Neutrophil (primary cell): Measurements from ENCODE around the gene SHPK.
"Not testable (repeated sequence)": the region's sequence is repeated elsewhere in the genome, so short reads cannot be mapped to it uniquely, and the experiment has no call there.

Experiments used
- H3K27ac ChIP-seq: fragments of 200-600 bp; sonication (generic); 2 replicates; pipeline ENCODE4 v1.5.1; 2016; ENCODE audit warnings: mild to moderate bottlenecking, moderate library complexity
- H3K27me3 ChIP-seq: fragments of 200-600 bp; sonication (generic); 2 replicates; pipeline ENCODE4 v1.6.0; 2016; ENCODE audit warnings: mild to moderate bottlenecking
- H3K36me3 ChIP-seq: fragments of 200-600 bp; sonication (generic); 2 replicates; pipeline ENCODE4 v1.5.1; 2017
- H3K4me1 ChIP-seq, 2 experiments: fragments of 200-600 bp in 1 of 2; sonication (generic) in 1 of 2; 1 replicate in 1 of 2; 2 replicates in 1 of 2; pipeline versions ENCODE4 v1.5.1 to v1.6.1; 2013 to 2016; ENCODE audit warnings: low read depth in 1 of 2, low read length in 1 of 2, mild to moderate bottlenecking in 1 of 2, moderate library complexity in 1 of 2; ENCODE audit not compliant: control insufficient read depth in 1 of 2, insufficient read depth in 1 of 2
- H3K4me3 ChIP-seq, 2 experiments: fragments of 200-600 bp in 1 of 2; sonication (generic) in 1 of 2; 1 replicate in 1 of 2; 2 replicates in 1 of 2; pipeline ENCODE4 v1.5.1; 2013 to 2016; ENCODE audit warnings: low read depth in 1 of 2, low read length in 1 of 2, mild to moderate bottlenecking in 1 of 2, moderate library complexity in 1 of 2
- H3K9me3 ChIP-seq: fragments of 200-600 bp; sonication (generic); 2 replicates; pipeline ENCODE4 v1.5.1; 2016
- CTCF ChIP-seq: fragments of 200-600 bp; sonication (generic); IDR thresholded peaks from 2 replicates; pipeline ENCODE4 v1.5.1; 2016; ENCODE audit warnings: antibody characterized with exemption

SHPK gene

GRCh38 chr17:3571043-3571900 is 64.8 kb downstream of the SHPK start:
- no peak for TF ChIP-seq CTCF
- no peak overlapping the region for H3K4me3 ChIP-seq

GRCh38 chr17:3569534-3570137 is 66.4 kb downstream of the SHPK start:
- Histone ChIP-seq H3K27me3 (no peaks in the 10 kb centered on the region), H3K36me3 (peaks cover 26% of the 10 kb centered on the region), H3K27ac (no peak overlapping the region), H3K4me1 (no peaks in the 10 kb centered on the region), H3K9me3 (no peaks in the 10 kb centered on the region), H3K4me3 (no peak overlapping the region)
- TF ChIP-seq CTCF: no peak

More at GRCh38 chr17:3571043-3571900, 64.8 kb downstream of the SHPK start:
- H3K27ac ChIP-seq: no peak overlapping the region
- H3K9me3 ChIP-seq: no peaks in the 10 kb centered on the region
- H3K4me1 ChIP-seq: peaks cover 0 to 6% of the 10 kb centered on the region in 2 experiments
- H3K36me3 ChIP-seq: peaks cover 22% of the 10 kb centered on the region
- no peaks in the 10 kb centered on the region for H3K27me3 ChIP-seq

- Histone ChIP-seq H3K27me3 (no peaks in the 10 kb centered on the region), H3K4me1 (no peaks in the 10 kb centered on the region), H3K27ac (no peak overlapping the region), H3K4me3 (no peak overlapping the region), H3K36me3 (peaks cover 12% of the 10 kb centered on the region), H3K9me3 (no peaks in the 10 kb centered on the region)
- no peak for TF ChIP-seq CTCF
Measured at GRCh38 chr17:3566551-3566950, 69.5 kb downstream of the SHPK start.

- Histone ChIP-seq H3K4me3 (no peak overlapping the region), H3K27ac (no peak overlapping the region), H3K27me3 (no peaks in the 10 kb centered on the region), H3K9me3 (no peaks in the 10 kb centered on the region), H3K4me1 (no peaks in the 10 kb centered on the region), H3K36me3 (peaks cover 4% of the 10 kb centered on the region)
- TF ChIP-seq CTCF: no peak
Measured at GRCh38 chr17:3565143-3565542, 70.9 kb downstream of the SHPK start.

GRCh38 chr17:3564241-3564640 is 71.8 kb downstream of the SHPK start:
- H3K27me3 ChIP-seq, H3K36me3 ChIP-seq, H3K27ac ChIP-seq, H3K4me3 ChIP-seq, H3K4me1 ChIP-seq, H3K9me3 ChIP-seq: not testable (repeated sequence)

- no peak overlapping the region for H3K4me3 ChIP-seq
- H3K36me3 ChIP-seq: no peaks in the 10 kb centered on the region
- H3K4me1 ChIP-seq: no peaks in the 10 kb centered on the region
- H3K9me3 ChIP-seq: no peaks in the 10 kb centered on the region
- peaks cover 14% of the 10 kb centered on the region for H3K27me3 ChIP-seq
- no peak for TF ChIP-seq CTCF
- no peak overlapping the region for H3K27ac ChIP-seq
Measured at GRCh38 chr17:3559270-3559645, 76.8 kb downstream of the SHPK start.
